GM19397 (cell line): ENCODE measurements around the gene RBFOX1.

ENCODE experiments used
- ATAC-seq: cut with Tn5 transposase; IDR thresholded peaks from one replicate; pipeline ENCODE4 v1.9.1; 2021; ENCODE audit warnings: mild to moderate bottlenecking, moderate library complexity; ENCODE audit not compliant: unreplicated experiment

RBFOX1 gene

GRCh38 chr16:7332611-7333010 lies at the start of gene RBFOX1:
TSS of gene RBFOX1 (plus strand) at chr16:7332845.
- ATAC-seq = no peak

DNA sequence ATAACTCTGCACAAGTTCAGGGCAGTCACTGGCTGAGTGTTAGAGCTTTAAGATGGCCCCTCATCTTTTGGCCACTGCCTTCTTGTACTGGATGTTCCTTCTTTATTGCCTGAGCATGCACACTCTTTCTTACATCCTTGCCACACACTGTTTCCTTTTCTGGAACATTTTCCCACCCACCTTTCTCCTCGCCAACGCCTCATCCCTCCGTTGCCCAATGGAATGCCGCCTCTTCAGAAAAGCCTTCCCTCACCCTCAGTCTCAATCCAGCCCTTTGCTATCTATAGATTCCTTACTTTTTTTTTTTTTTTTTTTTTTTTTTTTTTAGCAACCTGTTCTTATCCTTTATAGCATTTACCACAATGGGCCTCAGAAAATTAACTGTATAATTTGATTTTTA lies 47.9 kb upstream of the RBFOX1 start:
- ATAC-seq = no peak

- no peak for ATAC-seq
Observed at GRCh38 chr16:7285520-7285919, 47.1 kb upstream of the RBFOX1 start.

DNA sequence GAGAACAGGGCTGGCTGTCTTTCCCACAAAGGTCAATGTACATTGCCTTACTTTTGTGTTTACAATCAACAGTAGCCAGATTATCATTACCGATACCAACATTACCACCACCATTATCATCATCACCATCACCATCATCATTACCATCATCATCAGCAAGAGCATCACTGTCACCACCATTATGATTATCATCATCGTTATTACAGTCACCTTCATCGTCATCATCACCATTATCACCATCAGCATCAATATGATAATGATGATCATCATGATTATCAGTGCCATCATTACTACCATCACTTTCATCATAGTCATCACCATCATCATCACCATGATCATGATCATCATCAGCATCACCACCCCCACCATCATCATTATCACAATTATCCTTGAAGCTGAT lies 43.3 kb upstream of the RBFOX1 start:
- no peak for ATAC-seq

DNA sequence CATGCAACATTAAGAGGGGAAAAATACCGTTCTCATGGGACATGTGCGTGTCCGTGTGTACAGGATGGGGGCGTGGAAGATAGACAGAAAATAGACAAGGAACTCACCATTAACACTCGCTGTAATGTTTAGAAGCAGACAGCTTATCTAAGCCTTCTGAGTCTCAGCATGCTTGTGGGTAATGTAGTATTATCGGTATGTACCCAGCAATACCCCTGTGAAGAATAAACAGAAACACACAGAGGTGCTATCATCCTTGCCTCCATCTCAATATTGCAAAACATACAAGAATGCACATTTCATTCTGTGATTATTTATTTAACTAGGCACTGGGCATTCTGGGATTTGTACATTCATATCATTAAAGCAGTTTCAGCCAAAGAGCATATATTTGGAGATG lies 42.0 kb upstream of the RBFOX1 start:
- no peak for ATAC-seq

GRCh38 chr16:7294020-7294419 lies 38.6 kb upstream of the RBFOX1 start:
- no peak for ATAC-seq

GRCh38 chr16:7303052-7303610 lies 29.5 kb upstream of the RBFOX1 start:
- no peak for ATAC-seq

DNA sequence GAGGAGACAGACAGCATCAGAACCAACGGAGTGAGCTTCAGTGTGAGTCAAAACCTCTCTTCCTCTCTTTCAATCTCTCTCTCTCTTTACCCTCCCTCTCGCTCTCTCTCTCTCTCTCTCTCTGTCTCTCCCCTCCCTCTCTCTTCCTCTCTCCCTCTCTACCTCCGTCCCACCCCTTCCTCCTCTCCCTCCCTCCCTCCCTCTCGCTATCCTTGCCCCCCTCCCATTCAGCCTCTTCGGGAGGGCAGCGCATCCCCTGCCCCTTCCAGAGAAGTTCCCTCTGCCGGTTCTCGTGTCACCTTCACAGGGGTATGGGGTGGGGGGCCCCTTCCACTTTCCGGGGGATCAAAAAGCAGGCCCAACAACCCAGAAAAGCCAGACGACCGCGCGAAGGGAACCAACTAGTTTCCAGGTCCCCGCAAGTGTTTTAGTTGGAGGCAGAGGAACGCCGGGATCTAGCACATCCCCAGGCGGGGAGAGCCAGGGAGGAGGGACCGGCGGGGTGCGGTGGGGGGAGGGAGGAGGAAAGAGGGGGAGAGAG lies 28.9 kb upstream of the RBFOX1 start:
- no peak for ATAC-seq

- ATAC-seq = no peak
Observed at GRCh38 chr16:7304279-7304678, 28.4 kb upstream of the RBFOX1 start.

DNA sequence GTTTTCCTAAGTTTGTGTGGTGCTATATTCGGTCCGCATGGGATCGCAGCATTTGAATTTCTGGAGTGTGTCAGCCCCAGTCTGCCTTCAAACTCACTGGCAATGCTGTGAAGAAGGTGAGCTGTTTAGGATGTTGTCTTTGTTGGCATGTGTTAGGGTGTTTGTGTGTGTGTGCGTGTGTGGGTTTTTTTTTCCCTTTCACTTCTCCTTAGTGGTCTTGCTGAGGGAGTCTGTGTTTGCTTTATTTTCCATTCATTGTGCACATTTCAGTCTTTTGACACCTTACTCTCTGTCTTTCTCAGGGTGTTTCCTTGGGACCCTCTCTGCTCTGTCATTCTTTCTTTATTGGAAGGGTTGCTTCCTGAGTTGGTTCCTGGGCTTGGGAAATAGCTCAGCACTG lies 27.7 kb upstream of the RBFOX1 start:
- no peak for ATAC-seq

DNA sequence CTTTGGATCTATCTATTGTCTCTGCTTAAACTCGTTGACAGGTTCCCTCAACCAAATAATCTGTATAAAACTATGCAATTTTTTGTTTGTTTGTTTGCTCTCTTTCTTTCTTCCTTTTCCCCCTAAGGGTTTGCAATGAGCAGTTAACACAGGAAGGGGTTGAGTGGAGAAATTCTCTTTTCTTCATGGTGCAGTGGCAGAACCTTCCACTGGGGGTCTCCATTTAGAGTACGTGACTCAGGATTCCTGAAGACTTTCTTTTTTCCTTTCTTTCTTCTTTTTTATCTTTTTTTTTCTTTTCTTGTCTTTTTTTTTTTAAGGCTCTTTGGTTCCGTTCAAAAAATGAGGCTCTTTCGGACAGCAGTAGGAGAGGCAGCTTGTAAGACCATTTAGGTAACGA lies 19.5 kb upstream of the RBFOX1 start:
- ATAC-seq = no peak

DNA sequence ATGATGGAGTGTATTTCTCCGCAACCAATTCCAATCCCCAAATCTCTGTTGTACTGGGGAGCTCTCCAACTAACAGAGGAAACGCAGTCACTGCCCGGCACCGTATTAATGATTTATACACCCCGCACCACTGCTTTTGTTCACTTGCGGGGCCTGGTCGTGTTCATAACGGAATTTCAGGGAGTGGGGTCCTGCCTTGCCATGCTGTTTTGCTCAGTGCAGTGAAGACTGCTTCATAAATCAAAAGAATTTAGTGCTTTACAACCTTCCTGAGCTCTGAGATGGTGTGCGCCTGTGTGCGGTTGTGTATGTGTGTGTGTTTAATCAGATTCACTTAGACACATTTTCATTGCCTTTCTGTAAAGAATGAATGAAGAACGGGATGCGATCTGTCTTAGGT lies 18.5 kb upstream of the RBFOX1 start:
- no peak for ATAC-seq

DNA sequence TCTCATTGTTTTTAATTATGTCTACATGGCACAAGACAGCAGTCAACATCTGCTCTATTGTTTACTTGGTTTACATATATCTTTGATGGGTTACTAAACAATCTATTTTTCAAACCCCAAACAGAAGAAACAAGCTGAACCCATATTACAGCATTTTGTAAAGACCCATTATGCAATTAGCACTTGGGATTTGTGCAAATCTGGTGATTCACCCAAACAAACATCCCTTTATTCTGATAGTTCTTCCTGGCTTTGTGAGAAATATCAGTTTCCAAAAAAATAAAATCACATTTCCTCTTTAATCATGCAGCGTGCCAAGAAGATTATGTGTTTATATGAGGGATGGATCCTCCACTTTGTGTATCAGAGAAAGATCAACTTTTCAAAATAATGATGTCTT lies 16.8 kb upstream of the RBFOX1 start:
- no peak for ATAC-seq

DNA sequence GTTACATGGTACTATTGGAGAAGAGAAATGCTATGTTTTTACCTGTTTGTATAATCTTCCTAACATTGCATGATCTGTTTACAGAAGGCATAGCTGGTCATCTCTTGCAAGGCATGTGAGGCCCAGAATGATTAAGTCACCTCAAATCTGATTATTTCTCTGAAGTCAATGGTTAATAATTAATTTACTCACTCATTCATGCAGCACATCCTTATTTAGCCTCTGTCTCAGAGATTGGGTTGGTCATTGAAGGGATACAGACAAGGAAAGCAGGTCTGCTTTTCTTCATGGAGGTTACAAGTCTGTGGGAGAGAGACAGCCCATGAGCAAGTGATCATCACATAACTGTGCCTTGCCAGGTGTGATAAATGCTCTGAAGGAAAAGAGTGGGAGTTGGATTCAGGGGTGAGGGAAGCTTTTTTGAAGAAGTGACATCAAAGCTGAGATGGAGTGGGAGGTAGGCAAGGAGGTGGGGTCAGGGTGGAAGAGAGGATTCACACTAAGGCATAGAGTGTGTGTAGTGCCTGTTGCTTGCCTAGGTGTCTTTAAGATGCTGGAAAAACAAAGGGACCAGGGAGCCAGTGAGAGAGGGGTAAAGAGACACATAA lies 16.3 kb upstream of the RBFOX1 start:
- ATAC-seq = no peak

GRCh38 chr16:7317982-7318381 lies 14.7 kb upstream of the RBFOX1 start:
- ATAC-seq = no peak

DNA sequence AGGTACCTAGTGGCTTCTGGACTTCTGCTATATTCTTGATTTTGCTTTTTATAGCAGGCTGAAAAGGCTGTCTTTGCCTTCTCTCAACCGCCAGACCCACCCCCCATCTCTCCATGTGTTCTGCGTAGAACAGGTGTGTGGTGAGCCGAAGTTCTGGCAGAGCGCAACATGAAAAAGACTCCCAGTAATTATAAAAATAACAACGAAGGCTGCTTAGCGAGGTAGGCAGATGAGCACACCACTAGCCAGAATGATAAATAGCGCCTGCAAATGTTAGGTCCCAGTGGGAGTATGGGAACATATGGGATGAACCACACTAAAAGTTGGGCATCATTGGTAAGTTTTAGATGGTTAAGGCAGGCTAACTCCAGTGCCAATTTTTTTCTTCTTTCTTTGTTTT lies 14.0 kb upstream of the RBFOX1 start:
- ATAC-seq = no peak

GRCh38 chr16:7319514-7319913 lies 13.1 kb upstream of the RBFOX1 start:
- no peak for ATAC-seq

DNA sequence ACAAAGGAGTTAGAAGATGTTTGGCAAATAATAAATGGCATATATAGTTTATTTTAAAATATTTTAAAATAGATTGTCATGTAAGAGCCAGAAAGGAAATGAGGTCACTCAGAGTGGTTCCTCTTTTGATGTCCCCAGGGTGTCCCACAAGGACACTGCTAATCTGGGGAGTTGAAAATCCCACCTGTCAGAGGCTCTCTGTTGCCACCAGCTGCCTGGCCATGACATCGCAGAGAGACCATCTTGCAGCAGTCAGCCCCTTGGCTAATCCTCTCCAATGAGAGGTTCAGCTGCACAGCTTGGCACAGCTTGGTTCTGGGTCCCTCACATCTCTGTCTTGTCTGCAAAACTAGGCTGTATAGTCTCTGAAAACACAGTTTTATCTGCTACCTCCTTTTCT lies 11.0 kb upstream of the RBFOX1 start:
- ATAC-seq = no peak

- no peak for ATAC-seq
Observed at GRCh38 chr16:7324321-7324720, 8.3 kb upstream of the RBFOX1 start.

- ATAC-seq = no peak
Observed at GRCh38 chr16:7325834-7326233, 6.8 kb upstream of the RBFOX1 start.

DNA sequence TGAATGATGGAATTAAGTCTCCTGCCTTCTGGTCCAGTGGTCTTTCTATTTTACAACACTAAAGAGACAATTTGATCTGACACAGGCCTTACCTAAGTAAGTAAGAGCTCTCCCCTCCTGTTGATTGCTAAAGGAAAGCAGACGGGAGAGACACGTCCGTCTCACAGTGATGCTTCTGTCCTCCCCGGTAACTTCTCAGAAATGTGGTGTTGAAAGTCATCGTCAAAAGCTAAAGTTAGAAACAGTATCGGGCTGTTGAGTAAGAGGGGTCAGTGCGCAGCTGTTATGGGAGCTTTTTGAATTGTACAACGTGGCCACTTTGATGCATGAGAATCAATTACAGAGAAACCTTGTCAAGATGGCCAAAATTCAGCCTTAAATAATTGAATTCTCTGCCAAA lies 1.9 kb upstream of the RBFOX1 start:
- ATAC-seq = no peak

GRCh38 chr16:7331997-7332396 lies 648 bp upstream of the RBFOX1 start:
- no peak for ATAC-seq

- ATAC-seq = no peak
Observed at GRCh38 chr16:7333180-7333725, 608 bp downstream of the RBFOX1 start.
